T-helper 17 cell (primary cell): ENCODE results near the gene IGF1. TPM values are rescaled to one million over a fixed set of nuclear protein-coding genes. Genes with fewer than 3 reads are reported as not detected.
"Not testable (repeated sequence)": the region's sequence is repeated elsewhere in the genome, so short reads cannot be mapped to it uniquely, and the experiment has no call there.

Source experiments
- ATAC-seq: fragments of 150-1000 bp; cut with Tn5 transposase; 2 replicates; pipeline ENCODE4 v1.10.0; 2021; ENCODE audit warnings: mild to moderate bottlenecking, moderate library complexity
- DNase-seq, 3 donors: peaks; one replicate each; pipeline versions ENCODE4 v3.0.0 to v3.0.0-alpha.2; 2020 to 2021
- H3K9me3 ChIP-seq: one replicate; pipeline ENCODE4 v1.7.0; 2013; ENCODE audit warnings: low read length, mild to moderate bottlenecking; ENCODE audit not compliant: control insufficient read depth, poor library complexity, severe bottlenecking
- H3K27ac Mint-ChIP-seq: one replicate; pipeline ENCODE4 v1.8.0; 2022; ENCODE audit warnings: mild to moderate bottlenecking, moderate library complexity, mixed read lengths
- H3K27me3 Mint-ChIP-seq: one replicate; pipeline ENCODE4 v1.8.0; 2022; ENCODE audit warnings: mixed read lengths
- H3K36me3 Mint-ChIP-seq: one replicate; pipeline ENCODE4 v1.8.0; 2022; ENCODE audit warnings: low read depth, mixed read lengths
- H3K4me1 Mint-ChIP-seq: one replicate; pipeline ENCODE4 v1.8.0; 2022; ENCODE audit warnings: mild to moderate bottlenecking, mixed read lengths
- H3K4me3 Mint-ChIP-seq: one replicate; pipeline ENCODE4 v1.8.0; 2022; ENCODE audit warnings: mild to moderate bottlenecking, moderate library complexity, mixed read lengths
- total RNA-seq, 4 donors: library from RNA in 2 of 4; stranded (reverse) in 2 of 4; gene quantifications; one replicate each; pipeline ENCODE4 v1.2.3 and lab custom pipeline; 2022 to 2026

The IGF1 gene
- total RNA-seq, 2 donors from 2014 or later = not detected

- H3K27me3 Mint-ChIP-seq = peaks cover 24% of the 10 kb centered on the region
- no peak overlapping the region for H3K27ac Mint-ChIP-seq
- no peaks in the 10 kb centered on the region for H3K36me3 Mint-ChIP-seq
- no peaks in the 10 kb centered on the region for H3K9me3 ChIP-seq
- H3K4me3 Mint-ChIP-seq = no peak overlapping the region
- DNase-seq (no peak), ATAC-seq (no peak)
- H3K4me1 Mint-ChIP-seq = no peaks in the 10 kb centered on the region
These were observed 14.4 kb downstream of the IGF1 start for GRCh38 chr12:102465762-102466560.

- peaks cover 24% of the 10 kb centered on the region for H3K27me3 Mint-ChIP-seq
- H3K27ac Mint-ChIP-seq = no peak overlapping the region
- no peak overlapping the region for H3K4me3 Mint-ChIP-seq
- no peaks in the 10 kb centered on the region for H3K9me3 ChIP-seq
- no peak for DNase-seq
- ATAC-seq = no peak
- no peaks in the 10 kb centered on the region for H3K4me1 Mint-ChIP-seq
- no peaks in the 10 kb centered on the region for H3K36me3 Mint-ChIP-seq
These were observed 16.6 kb downstream of the IGF1 start for GRCh38 chr12:102463659-102464249.

GRCh38 chr12:102462795-102463465, 17.4 kb downstream of the IGF1 start:
- Mint-ChIP-seq H3K36me3 (no peaks in the 10 kb centered on the region), H3K4me3 (no peak overlapping the region), H3K4me1 (no peaks in the 10 kb centered on the region), H3K27me3 (peaks cover 24% of the 10 kb centered on the region), H3K27ac (no peak overlapping the region)
- ATAC-seq (no peak), DNase-seq (no peak)
- H3K9me3 ChIP-seq = no peaks in the 10 kb centered on the region

- ATAC-seq = no peak
These were observed 18.0 kb downstream of the IGF1 start for GRCh38 chr12:102462386-102462785.

GRCh38 chr12:102461501-102461900, 18.9 kb downstream of the IGF1 start:
- no peaks in the 10 kb centered on the region for H3K9me3 ChIP-seq
- no peak overlapping the region for H3K27ac Mint-ChIP-seq
- no peaks in the 10 kb centered on the region for H3K4me1 Mint-ChIP-seq
- H3K4me3 Mint-ChIP-seq = no peak overlapping the region
- H3K36me3 Mint-ChIP-seq = no peaks in the 10 kb centered on the region
- peaks cover 25% of the 10 kb centered on the region for H3K27me3 Mint-ChIP-seq
- ATAC-seq (no peak), DNase-seq (no peak)

More at GRCh38 chr12:102462386-102462785, 18.0 kb downstream of the IGF1 start:
- Mint-ChIP-seq H3K27ac (no peak overlapping the region), H3K4me1 (no peaks in the 10 kb centered on the region), H3K36me3 (no peaks in the 10 kb centered on the region), H3K27me3 (peaks cover 19% of the 10 kb centered on the region), H3K4me3 (no peak overlapping the region)
- no peak for DNase-seq
- no peaks in the 10 kb centered on the region for H3K9me3 ChIP-seq

GRCh38 chr12:102459314-102459713, 21.0 kb downstream of the IGF1 start:
- no peak overlapping the region for H3K4me3 Mint-ChIP-seq
- H3K9me3 ChIP-seq = no peaks in the 10 kb centered on the region
- H3K36me3 Mint-ChIP-seq = no peaks in the 10 kb centered on the region
- H3K27me3 Mint-ChIP-seq = peaks cover 14% of the 10 kb centered on the region
- no peaks in the 10 kb centered on the region for H3K4me1 Mint-ChIP-seq
- DNase-seq (no peak), ATAC-seq (no peak)
- H3K27ac Mint-ChIP-seq = no peak overlapping the region

- no peak overlapping the region for H3K27ac Mint-ChIP-seq
- no peaks in the 10 kb centered on the region for H3K36me3 Mint-ChIP-seq
- DNase-seq = no peak
- no peak overlapping the region for H3K4me3 Mint-ChIP-seq
- no peak for ATAC-seq
- no peaks in the 10 kb centered on the region for H3K9me3 ChIP-seq
- H3K27me3 Mint-ChIP-seq = peaks cover 7% of the 10 kb centered on the region
- H3K4me1 Mint-ChIP-seq = no peaks in the 10 kb centered on the region
These were observed 25.3 kb downstream of the IGF1 start for GRCh38 chr12:102454808-102455760.

- ATAC-seq = no peak
- H3K27ac Mint-ChIP-seq = no peak overlapping the region
These were observed 26.0 kb downstream of the IGF1 start for GRCh38 chr12:102454330-102454729.

GRCh38 chr12:102452605-102453004, 27.8 kb downstream of the IGF1 start:
- Mint-ChIP-seq H3K27me3 (peaks cover 7% of the 10 kb centered on the region), H3K4me1 (no peaks in the 10 kb centered on the region), H3K27ac (no peak overlapping the region), H3K36me3 (no peaks in the 10 kb centered on the region), H3K4me3 (no peak overlapping the region)
- DNase-seq (no peak), ATAC-seq (no peak)
- H3K9me3 ChIP-seq = no peaks in the 10 kb centered on the region

More at GRCh38 chr12:102454330-102454729, 26.0 kb downstream of the IGF1 start:
- H3K9me3 ChIP-seq = no peaks in the 10 kb centered on the region
- no peak for DNase-seq
- Mint-ChIP-seq H3K36me3 (no peaks in the 10 kb centered on the region), H3K4me1 (no peaks in the 10 kb centered on the region), H3K4me3 (no peak overlapping the region), H3K27me3 (peaks cover 7% of the 10 kb centered on the region)

- ATAC-seq, H3K27me3 Mint-ChIP-seq, DNase-seq, H3K27ac Mint-ChIP-seq, H3K36me3 Mint-ChIP-seq, H3K9me3 ChIP-seq, H3K4me3 Mint-ChIP-seq, H3K4me1 Mint-ChIP-seq: not testable (repeated sequence)
These were observed 31.3 kb downstream of the IGF1 start for GRCh38 chr12:102449018-102449417.

GRCh38 chr12:102447426-102447825, 32.9 kb downstream of the IGF1 start:
- H3K27me3 Mint-ChIP-seq, H3K9me3 ChIP-seq, DNase-seq, ATAC-seq, H3K4me3 Mint-ChIP-seq, H3K27ac Mint-ChIP-seq, H3K4me1 Mint-ChIP-seq, H3K36me3 Mint-ChIP-seq: not testable (repeated sequence)

- H3K9me3 ChIP-seq = no peaks in the 10 kb centered on the region
- no peak overlapping the region for H3K4me3 Mint-ChIP-seq
- H3K27me3 Mint-ChIP-seq = peaks cover 6% of the 10 kb centered on the region
- no peaks in the 10 kb centered on the region for H3K36me3 Mint-ChIP-seq
- DNase-seq (no peak), ATAC-seq (no peak)
- no peak overlapping the region for H3K27ac Mint-ChIP-seq
- H3K4me1 Mint-ChIP-seq = no peaks in the 10 kb centered on the region
These were observed 35.7 kb downstream of the IGF1 start for GRCh38 chr12:102444707-102445106.

- no peak overlapping the region for H3K4me3 Mint-ChIP-seq
- no peak for DNase-seq
- H3K27ac Mint-ChIP-seq = no peak overlapping the region
- H3K4me1 Mint-ChIP-seq = no peaks in the 10 kb centered on the region
- H3K9me3 ChIP-seq = no peaks in the 10 kb centered on the region
- peaks cover 6% of the 10 kb centered on the region for H3K27me3 Mint-ChIP-seq
- no peak for ATAC-seq
- no peaks in the 10 kb centered on the region for H3K36me3 Mint-ChIP-seq
These were observed 36.3 kb downstream of the IGF1 start for GRCh38 chr12:102444093-102444492.
